Central memory CD8-positive, alpha-beta T cell (primary cell): Measurements from ENCODE around the gene TMEM192.
"Not testable (repeated sequence)": the region's sequence is repeated elsewhere in the genome, so short reads cannot be mapped to it uniquely, and the experiment has no call there.

ENCODE experiments used
- ATAC-seq: fragments of 150-1000 bp; cut with Tn5 transposase; replicated peaks from 2 replicates; pipeline ENCODE4 v1.10.0; 2022; ENCODE audit warnings: mild to moderate bottlenecking, moderate FRiP score, moderate number of reproducible peaks; ENCODE audit not compliant: poor library complexity, severe bottlenecking; ENCODE audit errors: extremely low read depth
- DNase-seq, 2 donors: peaks; one replicate each; pipeline ENCODE4 v3.0.0; 2021; ENCODE audit warnings: low spot score in 2 of 2
- H3K27ac Mint-ChIP-seq: one replicate; pipeline ENCODE4 v1.8.0; 2022; ENCODE audit warnings: low read depth, mild to moderate bottlenecking, moderate library complexity, mixed read lengths
- H3K27me3 Mint-ChIP-seq: one replicate; pipeline ENCODE4 v1.8.0; 2022; ENCODE audit warnings: mixed read lengths
- H3K36me3 Mint-ChIP-seq: one replicate; pipeline ENCODE4 v1.8.0; 2022; ENCODE audit warnings: mild to moderate bottlenecking, moderate library complexity, mixed read lengths; ENCODE audit not compliant: insufficient read depth
- H3K4me1 Mint-ChIP-seq: one replicate; pipeline ENCODE4 v1.8.0; 2022; ENCODE audit warnings: mixed read lengths
- H3K4me3 Mint-ChIP-seq: one replicate; pipeline ENCODE4 v1.8.0; 2022; ENCODE audit warnings: mild to moderate bottlenecking, moderate library complexity, mixed read lengths
- H3K9me3 Mint-ChIP-seq: one replicate; pipeline ENCODE4 v1.8.0; 2022; ENCODE audit warnings: mixed read lengths

The TMEM192 gene

GRCh38 chr4:165125869-165126499, 13.3 kb upstream of the TMEM192 start:
- H3K4me3 Mint-ChIP-seq, H3K9me3 Mint-ChIP-seq, H3K36me3 Mint-ChIP-seq, H3K27ac Mint-ChIP-seq, DNase-seq, H3K4me1 Mint-ChIP-seq, ATAC-seq: not testable (repeated sequence)
- peaks cover 24% of the 10 kb centered on the region for H3K27me3 Mint-ChIP-seq

GRCh38 chr4:165124488-165124887, 11.8 kb upstream of the TMEM192 start:
- Mint-ChIP-seq H3K9me3 (no peaks in the 10 kb centered on the region), H3K4me1 (no peaks in the 10 kb centered on the region), H3K36me3 (peaks cover 3% of the 10 kb centered on the region), H3K27ac (no peak overlapping the region), H3K27me3 (peaks cover 22% of the 10 kb centered on the region), H3K4me3 (no peak overlapping the region)
- DNase-seq, result no peak
- ATAC-seq, result no peak

GRCh38 chr4:165118256-165118909, 5.7 kb upstream of the TMEM192 start:
- no peak for ATAC-seq
- H3K36me3 Mint-ChIP-seq, result peaks cover 1% of the 10 kb centered on the region
- DNase-seq, result no peak
- no peaks in the 10 kb centered on the region for H3K9me3 Mint-ChIP-seq
- peaks cover under 1% of the 10 kb centered on the region for H3K4me1 Mint-ChIP-seq
- no peak overlapping the region for H3K27ac Mint-ChIP-seq
- peaks cover 24% of the 10 kb centered on the region for H3K27me3 Mint-ChIP-seq
- H3K4me3 Mint-ChIP-seq, result no peak overlapping the region

- H3K36me3 Mint-ChIP-seq, result peaks cover 7% of the 10 kb centered on the region
- H3K27me3 Mint-ChIP-seq, result peaks cover 15% of the 10 kb centered on the region
- ATAC-seq (no peak), DNase-seq (no peak)
- H3K4me3 Mint-ChIP-seq, result no peak overlapping the region
- H3K4me1 Mint-ChIP-seq, result peaks cover 15% of the 10 kb centered on the region
- H3K9me3 Mint-ChIP-seq, result no peaks in the 10 kb centered on the region
- H3K27ac Mint-ChIP-seq, result no peak overlapping the region
Measured at GRCh38 chr4:165115301-165115700, 2.6 kb upstream of the TMEM192 start.

- Mint-ChIP-seq H3K4me1 (peaks cover 25% of the 10 kb centered on the region), H3K4me3 (peak overlapping the region; percentile 95), H3K27me3 (peaks cover 7% of the 10 kb centered on the region), H3K27ac (peak overlapping the region; percentile 91), H3K36me3 (peaks cover 5% of the 10 kb centered on the region), H3K9me3 (no peaks in the 10 kb centered on the region)
- ATAC-seq, result no peak
- DNase-seq, result no peak
Measured at GRCh38 chr4:165111906-165112367, 723 bp downstream of the TMEM192 start.

- Mint-ChIP-seq H3K27me3 (no peaks in the 10 kb centered on the region), H3K4me3 (no peak overlapping the region), H3K36me3 (peaks cover 9% of the 10 kb centered on the region), H3K4me1 (peaks cover 24% of the 10 kb centered on the region), H3K27ac (peak overlapping the region; percentile 44), H3K9me3 (no peaks in the 10 kb centered on the region)
- ATAC-seq (no peak), DNase-seq (no peak)
Measured at GRCh38 chr4:165106518-165106917, 6.1 kb downstream of the TMEM192 start.

- ATAC-seq, result no peak
- DNase-seq, result no peak
- Mint-ChIP-seq H3K9me3 (no peaks in the 10 kb centered on the region), H3K4me1 (peaks cover 10% of the 10 kb centered on the region), H3K27ac (no peak overlapping the region), H3K36me3 (peaks cover 40% of the 10 kb centered on the region), H3K4me3 (no peak overlapping the region), H3K27me3 (no peaks in the 10 kb centered on the region)
Measured at GRCh38 chr4:165101641-165102040, 11.0 kb downstream of the TMEM192 start.

GRCh38 chr4:165096776-165097175, 15.9 kb downstream of the TMEM192 start:
- Mint-ChIP-seq H3K4me3 (no peak overlapping the region), H3K27me3 (no peaks in the 10 kb centered on the region), H3K4me1 (no peaks in the 10 kb centered on the region), H3K27ac (no peak overlapping the region), H3K9me3 (no peaks in the 10 kb centered on the region), H3K36me3 (peaks cover 49% of the 10 kb centered on the region)
- no peak for DNase-seq
- ATAC-seq, result no peak

- no peak overlapping the region for H3K27ac Mint-ChIP-seq
Measured at GRCh38 chr4:165095291-165095690, 17.4 kb downstream of the TMEM192 start.

GRCh38 chr4:165094873-165095272, 17.8 kb downstream of the TMEM192 start:
- ATAC-seq, result no peak
- H3K27me3 Mint-ChIP-seq, result no peaks in the 10 kb centered on the region
- H3K9me3 Mint-ChIP-seq, result no peaks in the 10 kb centered on the region
- no peak overlapping the region for H3K27ac Mint-ChIP-seq
- DNase-seq, result no peak
- H3K4me1 Mint-ChIP-seq, result no peaks in the 10 kb centered on the region
- H3K36me3 Mint-ChIP-seq, result peaks cover 38% of the 10 kb centered on the region
- H3K4me3 Mint-ChIP-seq, result no peak overlapping the region

More at GRCh38 chr4:165095291-165095690, 17.4 kb downstream of the TMEM192 start:
- ATAC-seq (no peak), DNase-seq (no peak)
- no peaks in the 10 kb centered on the region for H3K9me3 Mint-ChIP-seq
- H3K36me3 Mint-ChIP-seq, result peaks cover 41% of the 10 kb centered on the region
- H3K4me3 Mint-ChIP-seq, result no peak overlapping the region
- no peaks in the 10 kb centered on the region for H3K27me3 Mint-ChIP-seq
- no peaks in the 10 kb centered on the region for H3K4me1 Mint-ChIP-seq

GRCh38 chr4:165092187-165092586, 20.5 kb downstream of the TMEM192 start:
- not testable (repeated sequence) for H3K4me1 Mint-ChIP-seq, H3K27me3 Mint-ChIP-seq, DNase-seq, H3K4me3 Mint-ChIP-seq, H3K9me3 Mint-ChIP-seq, ATAC-seq, H3K27ac Mint-ChIP-seq
- H3K36me3 Mint-ChIP-seq, result peaks cover 36% of the 10 kb centered on the region

GRCh38 chr4:165088366-165088765, 24.3 kb downstream of the TMEM192 start:
- Mint-ChIP-seq H3K27me3 (no peaks in the 10 kb centered on the region), H3K4me1 (no peaks in the 10 kb centered on the region), H3K4me3 (no peak overlapping the region), H3K9me3 (no peaks in the 10 kb centered on the region), H3K27ac (no peak overlapping the region), H3K36me3 (peaks cover 35% of the 10 kb centered on the region)
- no peak for DNase-seq
- ATAC-seq, result no peak

GRCh38 chr4:165085946-165086345, 26.7 kb downstream of the TMEM192 start:
- H3K27me3 Mint-ChIP-seq, result no peaks in the 10 kb centered on the region
- no peak overlapping the region for H3K4me3 Mint-ChIP-seq
- no peak for DNase-seq
- H3K4me1 Mint-ChIP-seq, result no peaks in the 10 kb centered on the region
- H3K36me3 Mint-ChIP-seq, result peaks cover 31% of the 10 kb centered on the region
- H3K27ac Mint-ChIP-seq, result no peak overlapping the region
- no peaks in the 10 kb centered on the region for H3K9me3 Mint-ChIP-seq
- ATAC-seq, result no peak
